GM12801 (cell line): Measurements from ENCODE around the gene VWA3A.
A peak's percentile ranks its signal among the peaks of the same experiment; 100 is the strongest.

ENCODE experiments used
- CTCF ChIP-seq: IDR thresholded peaks from one replicate; pipeline ENCODE4 v1.5.1; 2011; ENCODE audit warnings: control low read depth; ENCODE audit not compliant: insufficient read length; ENCODE audit errors: extremely low read depth

Gene VWA3A

GRCh38 chr16:22184615-22184968, 92.3 kb downstream of the VWA3A start:
- no peak for TF ChIP-seq CTCF

- TF ChIP-seq CTCF = no peak
Measured at GRCh38 chr16:22186517-22186916, 94.2 kb downstream of the VWA3A start.

- no peak for TF ChIP-seq CTCF
Measured at GRCh38 chr16:22188267-22188594, 95.9 kb downstream of the VWA3A start.

- TF ChIP-seq CTCF = peak; percentile 49
Measured at GRCh38 chr16:22188595-22189442, 96.5 kb downstream of the VWA3A start.

GRCh38 chr16:22189473-22190080, 97.2 kb downstream of the VWA3A start:
- no peak for TF ChIP-seq CTCF

GRCh38 chr16:22190081-22190775, 97.9 kb downstream of the VWA3A start:
- no peak for TF ChIP-seq CTCF

- no peak for TF ChIP-seq CTCF
Measured at GRCh38 chr16:22190776-22191531, 98.6 kb downstream of the VWA3A start.
